Measurements from ENCODE around the gene CLECL1.

Gene CLECL1

GRCh38 chr12:9725213-9725870 lies 7.6 kb downstream of the CLECL1 start:
- no peak for TF ChIP-seq REST (IDR thresholded peaks at IDR 0.05; ENCODE audit: insufficient read depth in 1 of 2, low read depth in 2 of 2, low read length in 2 of 2)
- TF ChIP-seq TAF1 (IDR thresholded peaks at IDR 0.05; ENCODE audit: borderline replicate concordance, insufficient read depth, low read length), result no peak
- TF ChIP-seq SIN3A (IDR thresholded peaks at IDR 0.05; ENCODE audit: borderline replicate concordance, insufficient read depth, low read length), result no peak
- TF ChIP-seq POLR2AphosphoS5 (IDR thresholded peaks at IDR 0.05; ENCODE audit: low read depth, low read length), result no peak
- TF ChIP-seq FOXP2 (optimal IDR thresholded peaks at IDR 0.05; ENCODE audit: borderline replicate concordance, extremely low read depth, extremely low read length, insufficient read depth), result no peak

GRCh38 chr12:9724023-9724422 lies 8.9 kb downstream of the CLECL1 start:
- TF ChIP-seq SIN3A (IDR thresholded peaks at IDR 0.05; ENCODE audit: borderline replicate concordance, insufficient read depth, low read length) (no peak), REST (IDR thresholded peaks at IDR 0.05; ENCODE audit: insufficient read depth in 1 of 2, low read depth in 2 of 2, low read length in 2 of 2) (no peak), POLR2AphosphoS5 (IDR thresholded peaks at IDR 0.05; ENCODE audit: low read depth, low read length) (no peak), FOXP2 (optimal IDR thresholded peaks at IDR 0.05; ENCODE audit: borderline replicate concordance, extremely low read depth, extremely low read length, insufficient read depth) (no peak), TAF1 (IDR thresholded peaks at IDR 0.05; ENCODE audit: borderline replicate concordance, insufficient read depth, low read length) (no peak)

- TF ChIP-seq REST (IDR thresholded peaks at IDR 0.05; ENCODE audit: insufficient read depth in 1 of 2, low read depth in 2 of 2, low read length in 2 of 2), result no peak
- no peak for TF ChIP-seq TAF1 (IDR thresholded peaks at IDR 0.05; ENCODE audit: borderline replicate concordance, insufficient read depth, low read length)
- TF ChIP-seq FOXP2 (optimal IDR thresholded peaks at IDR 0.05; ENCODE audit: borderline replicate concordance, extremely low read depth, extremely low read length, insufficient read depth), result no peak
- no peak for TF ChIP-seq SIN3A (IDR thresholded peaks at IDR 0.05; ENCODE audit: borderline replicate concordance, insufficient read depth, low read length)
- no peak for TF ChIP-seq POLR2AphosphoS5 (IDR thresholded peaks at IDR 0.05; ENCODE audit: low read depth, low read length)
These were observed 11.4 kb downstream of the CLECL1 start for GRCh38 chr12:9721394-9722092.

GRCh38 chr12:9719790-9720189 lies 13.1 kb downstream of the CLECL1 start:
- TF ChIP-seq POLR2AphosphoS5 (IDR thresholded peaks at IDR 0.05; ENCODE audit: low read depth, low read length) (no peak), TAF1 (IDR thresholded peaks at IDR 0.05; ENCODE audit: borderline replicate concordance, insufficient read depth, low read length) (no peak), REST (IDR thresholded peaks at IDR 0.05; ENCODE audit: insufficient read depth in 1 of 2, low read depth in 2 of 2, low read length in 2 of 2) (no peak), FOXP2 (optimal IDR thresholded peaks at IDR 0.05; ENCODE audit: borderline replicate concordance, extremely low read depth, extremely low read length, insufficient read depth) (no peak), SIN3A (IDR thresholded peaks at IDR 0.05; ENCODE audit: borderline replicate concordance, insufficient read depth, low read length) (no peak)
